ENCODE data around the gene PARD3. TPM values are rescaled to one million over a fixed set of nuclear protein-coding genes. Genes with fewer than 3 reads are reported as not detected.

Gene PARD3
- total RNA-seq, 2 experiments from 2014 or later: 0.53 to 0.71 TPM

DNA sequence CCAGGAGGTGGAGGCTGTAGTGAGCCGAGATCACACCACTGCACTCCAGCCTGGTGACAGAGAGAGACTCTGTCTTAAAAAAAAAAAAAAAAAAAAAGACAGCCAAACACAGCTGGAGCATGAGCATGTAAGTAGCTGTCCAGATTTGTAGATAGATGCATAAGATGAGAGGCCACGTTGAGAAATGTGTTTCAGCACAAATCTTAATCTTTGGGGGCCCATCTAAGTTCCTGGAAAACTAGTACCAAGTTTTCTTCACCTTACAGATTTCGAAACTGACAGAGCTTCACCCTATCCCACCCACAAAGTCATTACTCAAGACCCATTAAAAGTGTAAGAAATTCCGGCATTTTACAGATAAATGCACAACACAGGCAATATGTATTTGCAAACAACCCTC is 208.2 kb downstream of the PARD3 start:
- ChIA-PET CTCF (no interaction called here), POLR2A (interaction anchor here (0.6 kb wide), 1 partner anchor 27 kb away, joined by 4 read pairs; no protein-coding TSS in a partner anchor)
- no peak overlapping the region for H3K27ac ChIP-seq (ENCODE audit: low read depth in 1 of 2, low read length in 2 of 2)
- TF ChIP-seq, protein P1, sequence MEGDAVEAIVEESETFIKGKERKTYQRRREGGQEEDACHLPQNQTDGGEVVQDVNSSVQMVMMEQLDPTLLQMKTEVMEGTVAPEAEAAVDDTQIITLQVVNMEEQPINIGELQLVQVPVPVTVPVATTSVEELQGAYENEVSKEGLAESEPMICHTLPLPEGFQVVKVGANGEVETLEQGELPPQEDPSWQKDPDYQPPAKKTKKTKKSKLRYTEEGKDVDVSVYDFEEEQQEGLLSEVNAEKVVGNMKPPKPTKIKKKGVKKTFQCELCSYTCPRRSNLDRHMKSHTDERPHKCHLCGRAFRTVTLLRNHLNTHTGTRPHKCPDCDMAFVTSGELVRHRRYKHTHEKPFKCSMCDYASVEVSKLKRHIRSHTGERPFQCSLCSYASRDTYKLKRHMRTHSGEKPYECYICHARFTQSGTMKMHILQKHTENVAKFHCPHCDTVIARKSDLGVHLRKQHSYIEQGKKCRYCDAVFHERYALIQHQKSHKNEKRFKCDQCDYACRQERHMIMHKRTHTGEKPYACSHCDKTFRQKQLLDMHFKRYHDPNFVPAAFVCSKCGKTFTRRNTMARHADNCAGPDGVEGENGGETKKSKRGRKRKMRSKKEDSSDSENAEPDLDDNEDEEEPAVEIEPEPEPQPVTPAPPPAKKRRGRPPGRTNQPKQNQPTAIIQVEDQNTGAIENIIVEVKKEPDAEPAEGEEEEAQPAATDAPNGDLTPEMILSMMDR (IDR thresholded peaks at IDR 0.05): no peak
- DNase-seq: no peak
- no peaks in the 10 kb centered on the region for H3K9me3 ChIP-seq (ENCODE audit: control insufficient read depth in 1 of 2, insufficient read depth in 1 of 2, low read length in 2 of 2)
- no peaks in the 10 kb centered on the region for H3K27me3 ChIP-seq (ENCODE audit: control insufficient read depth in 1 of 2, insufficient read depth in 2 of 2, low read length in 2 of 2)
- intact Hi-C loops (cut with DNase I, micrococcal nuclease): no loop called here
- Mint-ChIP-seq H3K27me3 (peaks cover 7% of the 10 kb centered on the region), H3K4me1 (ENCODE audit: low read depth) (no peaks in the 10 kb centered on the region), H3K36me3 (ENCODE audit: low read depth) (no peaks in the 10 kb centered on the region), H3K9me3 (no peaks in the 10 kb centered on the region), H3K4me3 (no peak overlapping the region), H3K27ac (no peak overlapping the region)
- no peaks in the 10 kb centered on the region for H3K4me1 ChIP-seq (ENCODE audit: insufficient read depth, low read length)
- H3K36me3 ChIP-seq (ENCODE audit: insufficient read depth, low read length): no peaks in the 10 kb centered on the region
- ATAC-seq (ENCODE audit: poor library complexity): no peak
- H3K4me3 ChIP-seq (ENCODE audit: low read length): no peak overlapping the region

DNA sequence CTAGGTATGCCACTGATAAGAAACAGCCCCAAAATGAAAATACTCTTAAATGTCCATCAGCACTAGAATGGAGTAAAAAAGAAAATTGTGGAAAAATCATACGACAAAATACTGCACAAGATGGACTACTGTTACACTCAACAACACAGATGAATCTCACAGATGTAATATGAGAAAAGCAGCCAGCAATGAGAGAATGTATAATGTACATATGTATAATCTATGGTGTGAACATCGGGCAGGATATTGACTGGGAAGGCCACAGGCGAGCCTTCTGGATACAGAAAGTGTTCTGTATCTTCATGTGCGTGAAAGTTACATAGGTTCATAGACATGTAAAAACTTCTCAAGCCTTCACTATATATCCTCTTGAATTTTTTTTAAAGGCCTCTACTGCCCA is 212.6 kb downstream of the PARD3 start:
- ATAC-seq (ENCODE audit: poor library complexity) (no peak), DNase-seq (no peak)
- CTCF ChIA-PET: interaction anchor here (1.0 kb wide), 1 partner anchor 9 kb away, joined by 3 read pairs; no protein-coding TSS in a partner anchor
- Histone ChIP-seq H3K27me3 (ENCODE audit: control insufficient read depth in 1 of 2, insufficient read depth in 2 of 2, low read length in 2 of 2) (no peaks in the 10 kb centered on the region), H3K27ac (ENCODE audit: low read depth in 1 of 2, low read length in 2 of 2) (no peak overlapping the region), H3K36me3 (ENCODE audit: insufficient read depth, low read length) (no peaks in the 10 kb centered on the region), H3K4me3 (ENCODE audit: low read length) (no peak overlapping the region), H3K4me1 (ENCODE audit: insufficient read depth, low read length) (no peaks in the 10 kb centered on the region), H3K9me3 (ENCODE audit: control insufficient read depth in 1 of 2, insufficient read depth in 1 of 2, low read length in 2 of 2) (no peaks in the 10 kb centered on the region)
- H3K4me3 Mint-ChIP-seq: no peak overlapping the region
- TF ChIP-seq, protein P1 (IDR thresholded peaks at IDR 0.05): no peak
- no peaks in the 10 kb centered on the region for H3K9me3 Mint-ChIP-seq
- POLR2A ChIA-PET: no interaction called here
- H3K27me3 Mint-ChIP-seq: peaks cover 4% of the 10 kb centered on the region
- intact Hi-C loops (cut with DNase I, micrococcal nuclease): no loop called here
- H3K27ac Mint-ChIP-seq: no peak overlapping the region
- no peaks in the 10 kb centered on the region for H3K36me3 Mint-ChIP-seq (ENCODE audit: low read depth)
- H3K4me1 Mint-ChIP-seq (ENCODE audit: low read depth): no peaks in the 10 kb centered on the region

DNA sequence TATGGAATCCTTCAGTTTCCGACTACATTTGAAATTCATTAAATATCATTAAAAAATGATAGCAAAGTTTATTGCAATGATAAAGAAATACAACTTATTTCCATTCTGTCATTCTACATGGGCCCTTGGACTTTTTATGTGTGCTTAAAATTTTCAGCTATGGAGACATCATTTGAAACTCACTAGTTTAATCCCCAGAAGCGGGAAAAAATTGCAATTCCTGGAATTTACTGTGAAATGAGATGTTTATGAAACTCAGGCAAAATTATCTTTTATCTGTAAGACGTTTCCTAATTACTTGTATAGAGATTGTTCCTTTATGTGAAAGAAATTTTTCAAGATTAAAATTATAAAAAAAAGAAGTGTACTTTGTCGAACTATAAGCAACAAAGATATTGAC is 213.4 kb downstream of the PARD3 start:
- Histone ChIP-seq H3K4me1 (ENCODE audit: insufficient read depth, low read length) (no peaks in the 10 kb centered on the region), H3K36me3 (ENCODE audit: insufficient read depth, low read length) (no peaks in the 10 kb centered on the region), H3K9me3 (ENCODE audit: control insufficient read depth in 1 of 2, insufficient read depth in 1 of 2, low read length in 2 of 2) (no peaks in the 10 kb centered on the region), H3K27ac (ENCODE audit: low read depth in 1 of 2, low read length in 2 of 2) (no peak overlapping the region), H3K27me3 (ENCODE audit: control insufficient read depth in 1 of 2, insufficient read depth in 2 of 2, low read length in 2 of 2) (no peaks in the 10 kb centered on the region), H3K4me3 (ENCODE audit: low read length) (no peak overlapping the region)
- ChIA-PET CTCF (no interaction called here), POLR2A (no interaction called here)
- H3K27me3 Mint-ChIP-seq: no peaks in the 10 kb centered on the region
- no peaks in the 10 kb centered on the region for H3K9me3 Mint-ChIP-seq
- H3K36me3 Mint-ChIP-seq (ENCODE audit: low read depth): no peaks in the 10 kb centered on the region
- no peak overlapping the region for H3K4me3 Mint-ChIP-seq
- H3K4me1 Mint-ChIP-seq (ENCODE audit: low read depth): no peaks in the 10 kb centered on the region
- ATAC-seq (ENCODE audit: poor library complexity) (no peak), DNase-seq (no peak)
- no peak overlapping the region for H3K27ac Mint-ChIP-seq
- TF ChIP-seq, protein P1 (IDR thresholded peaks at IDR 0.05): no peak
- intact Hi-C loops (cut with DNase I, micrococcal nuclease): no loop called here
